ENCODE measurements around the gene AK6.

DNA sequence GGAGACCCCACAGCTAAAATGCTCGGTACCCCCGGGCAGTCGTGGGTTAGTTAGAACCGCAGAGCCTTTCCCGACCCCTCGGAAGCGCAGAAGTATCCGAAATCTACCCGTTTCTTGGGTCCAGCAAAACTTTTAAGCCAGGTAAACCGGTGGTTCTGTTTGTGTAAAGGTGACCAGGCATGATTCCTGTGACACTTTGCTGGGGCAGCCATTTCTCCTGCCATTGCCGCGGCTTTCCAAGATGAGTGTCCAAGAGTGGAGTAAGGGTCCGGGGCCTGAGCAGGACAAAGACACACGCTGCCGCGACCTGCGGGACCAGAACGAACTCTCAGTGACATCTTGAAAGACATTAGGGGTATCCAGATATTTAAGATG lies 46.3 kb upstream of the AK6 start:
- TF ChIP-seq POLR2AphosphoS5 (IDR thresholded peaks at IDR 0.05) (no peak), POLR2A (IDR thresholded peaks at IDR 0.05) (no peak), EP300 (IDR thresholded peaks at IDR 0.05) (no peak)
- TF ChIP-seq, protein P1, sequence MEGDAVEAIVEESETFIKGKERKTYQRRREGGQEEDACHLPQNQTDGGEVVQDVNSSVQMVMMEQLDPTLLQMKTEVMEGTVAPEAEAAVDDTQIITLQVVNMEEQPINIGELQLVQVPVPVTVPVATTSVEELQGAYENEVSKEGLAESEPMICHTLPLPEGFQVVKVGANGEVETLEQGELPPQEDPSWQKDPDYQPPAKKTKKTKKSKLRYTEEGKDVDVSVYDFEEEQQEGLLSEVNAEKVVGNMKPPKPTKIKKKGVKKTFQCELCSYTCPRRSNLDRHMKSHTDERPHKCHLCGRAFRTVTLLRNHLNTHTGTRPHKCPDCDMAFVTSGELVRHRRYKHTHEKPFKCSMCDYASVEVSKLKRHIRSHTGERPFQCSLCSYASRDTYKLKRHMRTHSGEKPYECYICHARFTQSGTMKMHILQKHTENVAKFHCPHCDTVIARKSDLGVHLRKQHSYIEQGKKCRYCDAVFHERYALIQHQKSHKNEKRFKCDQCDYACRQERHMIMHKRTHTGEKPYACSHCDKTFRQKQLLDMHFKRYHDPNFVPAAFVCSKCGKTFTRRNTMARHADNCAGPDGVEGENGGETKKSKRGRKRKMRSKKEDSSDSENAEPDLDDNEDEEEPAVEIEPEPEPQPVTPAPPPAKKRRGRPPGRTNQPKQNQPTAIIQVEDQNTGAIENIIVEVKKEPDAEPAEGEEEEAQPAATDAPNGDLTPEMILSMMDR (IDR thresholded peaks at IDR 0.05): no peak
